Activated CD8-positive, alpha-beta memory T cell treated with anti-CD3 and anti-CD28 coated beads for 48 hours (primary cell): ENCODE measurements around the gene PKD1L1.
"Not testable (repeated sequence)": the region's sequence is repeated elsewhere in the genome, so short reads cannot be mapped to it uniquely, and the experiment has no call there.

Experiments used
- DNase-seq, 3 experiments: peaks; one replicate each; pipeline ENCODE4 v3.0.0-alpha.2; 2020; ENCODE audit warnings: low read depth in 2 of 3, low spot score in 2 of 3

Gene PKD1L1, protein sequence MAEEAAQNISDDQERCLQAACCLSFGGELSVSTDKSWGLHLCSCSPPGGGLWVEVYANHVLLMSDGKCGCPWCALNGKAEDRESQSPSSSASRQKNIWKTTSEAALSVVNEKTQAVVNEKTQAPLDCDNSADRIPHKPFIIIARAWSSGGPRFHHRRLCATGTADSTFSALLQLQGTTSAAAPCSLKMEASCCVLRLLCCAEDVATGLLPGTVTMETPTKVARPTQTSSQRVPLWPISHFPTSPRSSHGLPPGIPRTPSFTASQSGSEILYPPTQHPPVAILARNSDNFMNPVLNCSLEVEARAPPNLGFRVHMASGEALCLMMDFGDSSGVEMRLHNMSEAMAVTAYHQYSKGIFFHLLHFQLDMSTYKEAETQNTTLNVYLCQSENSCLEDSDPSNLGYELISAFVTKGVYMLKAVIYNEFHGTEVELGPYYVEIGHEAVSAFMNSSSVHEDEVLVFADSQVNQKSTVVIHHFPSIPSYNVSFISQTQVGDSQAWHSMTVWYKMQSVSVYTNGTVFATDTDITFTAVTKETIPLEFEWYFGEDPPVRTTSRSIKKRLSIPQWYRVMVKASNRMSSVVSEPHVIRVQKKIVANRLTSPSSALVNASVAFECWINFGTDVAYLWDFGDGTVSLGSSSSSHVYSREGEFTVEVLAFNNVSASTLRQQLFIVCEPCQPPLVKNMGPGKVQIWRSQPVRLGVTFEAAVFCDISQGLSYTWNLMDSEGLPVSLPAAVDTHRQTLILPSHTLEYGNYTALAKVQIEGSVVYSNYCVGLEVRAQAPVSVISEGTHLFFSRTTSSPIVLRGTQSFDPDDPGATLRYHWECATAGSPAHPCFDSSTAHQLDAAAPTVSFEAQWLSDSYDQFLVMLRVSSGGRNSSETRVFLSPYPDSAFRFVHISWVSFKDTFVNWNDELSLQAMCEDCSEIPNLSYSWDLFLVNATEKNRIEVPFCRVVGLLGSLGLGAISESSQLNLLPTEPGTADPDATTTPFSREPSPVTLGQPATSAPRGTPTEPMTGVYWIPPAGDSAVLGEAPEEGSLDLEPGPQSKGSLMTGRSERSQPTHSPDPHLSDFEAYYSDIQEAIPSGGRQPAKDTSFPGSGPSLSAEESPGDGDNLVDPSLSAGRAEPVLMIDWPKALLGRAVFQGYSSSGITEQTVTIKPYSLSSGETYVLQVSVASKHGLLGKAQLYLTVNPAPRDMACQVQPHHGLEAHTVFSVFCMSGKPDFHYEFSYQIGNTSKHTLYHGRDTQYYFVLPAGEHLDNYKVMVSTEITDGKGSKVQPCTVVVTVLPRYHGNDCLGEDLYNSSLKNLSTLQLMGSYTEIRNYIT (N-terminal part only)

DNA sequence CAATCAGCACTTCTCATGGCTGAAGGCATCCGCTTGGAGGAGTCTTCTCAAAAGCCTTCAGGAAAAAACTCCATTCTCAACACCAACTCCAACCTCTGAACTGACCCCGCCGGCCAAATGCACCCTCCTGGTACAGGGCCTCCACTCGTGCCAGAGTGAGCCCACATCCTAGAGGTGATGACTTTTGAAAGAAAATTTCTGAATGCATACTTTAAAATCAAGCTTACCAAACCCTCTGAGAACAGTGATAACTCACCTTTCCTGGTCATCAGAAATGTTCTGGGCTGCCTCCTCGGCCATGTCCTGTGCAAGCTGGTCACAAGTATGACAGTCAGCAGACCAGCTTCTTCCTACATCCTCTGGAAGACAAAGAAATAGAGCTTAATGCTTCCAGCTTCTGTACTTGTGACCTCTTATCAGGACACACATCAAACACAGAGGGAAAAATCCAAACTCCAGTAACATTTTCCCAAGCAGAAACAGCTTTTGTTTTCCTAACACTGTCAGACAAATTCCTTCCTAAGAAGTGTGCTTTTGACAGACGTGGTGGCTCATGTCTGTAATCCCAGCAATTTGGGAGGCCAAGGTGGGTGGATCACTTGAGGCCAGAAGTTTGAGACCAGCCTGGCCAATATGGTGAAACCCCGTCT, at the start of gene PKD1L1:
Gene PKD1L1 (minus strand): TSS at position 326 of the 650 bp plus-strand sequence. CDS start 26 bp downstream, at position 300.
- no peak for DNase-seq

- DNase-seq, result no peak
Measured at GRCh38 chr7:47992446-47992845, 44.2 kb upstream of the PKD1L1 start.

DNA sequence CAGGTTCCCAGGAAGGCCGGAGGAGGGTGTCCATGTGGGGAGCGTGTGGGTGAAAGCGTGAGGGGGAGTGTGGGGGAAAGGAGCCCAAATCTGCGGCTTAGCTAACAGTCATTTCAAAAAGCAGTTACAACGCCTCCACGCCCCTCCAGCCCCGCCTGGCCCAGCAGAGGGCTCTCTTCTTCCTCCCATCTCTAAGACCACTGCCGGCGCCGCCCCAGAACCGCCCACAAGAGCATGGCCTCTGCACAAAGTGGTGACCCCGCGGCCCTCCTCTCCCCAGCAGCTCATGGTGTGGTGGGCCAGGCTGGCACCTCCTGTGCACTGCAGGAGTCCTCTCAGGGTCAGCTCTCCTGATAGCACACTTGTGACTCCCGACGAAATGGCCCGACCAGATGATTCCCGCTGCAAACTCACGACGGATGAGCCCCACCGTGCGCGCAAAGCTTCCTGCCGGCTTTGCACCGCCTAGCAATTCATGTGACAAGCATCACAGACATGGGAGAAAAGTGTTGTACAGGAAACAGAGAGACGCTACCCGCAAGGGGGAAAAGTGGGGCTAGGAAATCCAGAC, 43.6 kb upstream of the PKD1L1 start:
- peak; percentile 62 to 78 (median 66) for DNase-seq

DNA sequence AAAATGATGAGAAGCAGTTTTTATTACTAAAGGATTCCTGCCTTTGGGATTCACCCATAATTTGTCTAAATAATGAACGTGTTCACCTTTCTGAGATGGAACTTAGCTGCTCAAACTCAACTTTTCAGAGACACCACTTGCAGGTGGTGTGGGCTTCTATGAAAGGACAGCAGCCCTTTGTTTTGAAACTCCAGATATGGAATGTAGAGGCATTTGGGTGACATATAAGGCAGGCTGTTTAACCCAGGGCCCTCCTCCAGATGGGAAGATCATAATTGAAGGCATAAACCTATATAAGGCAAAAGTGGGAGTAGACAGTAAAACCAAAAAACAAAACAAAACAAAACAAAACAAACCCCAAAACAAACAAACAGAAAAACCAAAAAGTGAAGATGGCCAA, 43.0 kb upstream of the PKD1L1 start:
- DNase-seq, result no peak

DNA sequence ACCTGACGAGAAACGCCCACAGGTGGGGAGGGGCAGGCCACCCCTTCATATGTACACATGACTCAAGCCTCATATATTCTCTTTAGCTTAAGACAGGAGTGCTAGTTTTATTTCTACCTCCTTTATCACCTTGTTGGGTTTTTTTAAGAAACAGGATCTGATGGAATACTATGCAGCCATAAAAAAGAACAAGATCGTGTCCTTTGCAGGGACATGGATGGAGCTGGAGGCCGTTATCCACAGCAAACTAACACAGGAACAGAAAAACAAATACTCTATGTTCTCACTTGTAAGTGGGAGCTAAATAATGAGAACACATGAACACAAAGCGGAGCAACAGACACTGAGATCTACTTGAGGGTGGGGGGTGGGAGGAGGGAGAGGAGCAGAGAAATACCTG, 42.3 kb upstream of the PKD1L1 start:
- DNase-seq, result no peak

- DNase-seq, result not testable (repeated sequence)
Measured at GRCh38 chr7:47989607-47990400, 41.5 kb upstream of the PKD1L1 start.

DNA sequence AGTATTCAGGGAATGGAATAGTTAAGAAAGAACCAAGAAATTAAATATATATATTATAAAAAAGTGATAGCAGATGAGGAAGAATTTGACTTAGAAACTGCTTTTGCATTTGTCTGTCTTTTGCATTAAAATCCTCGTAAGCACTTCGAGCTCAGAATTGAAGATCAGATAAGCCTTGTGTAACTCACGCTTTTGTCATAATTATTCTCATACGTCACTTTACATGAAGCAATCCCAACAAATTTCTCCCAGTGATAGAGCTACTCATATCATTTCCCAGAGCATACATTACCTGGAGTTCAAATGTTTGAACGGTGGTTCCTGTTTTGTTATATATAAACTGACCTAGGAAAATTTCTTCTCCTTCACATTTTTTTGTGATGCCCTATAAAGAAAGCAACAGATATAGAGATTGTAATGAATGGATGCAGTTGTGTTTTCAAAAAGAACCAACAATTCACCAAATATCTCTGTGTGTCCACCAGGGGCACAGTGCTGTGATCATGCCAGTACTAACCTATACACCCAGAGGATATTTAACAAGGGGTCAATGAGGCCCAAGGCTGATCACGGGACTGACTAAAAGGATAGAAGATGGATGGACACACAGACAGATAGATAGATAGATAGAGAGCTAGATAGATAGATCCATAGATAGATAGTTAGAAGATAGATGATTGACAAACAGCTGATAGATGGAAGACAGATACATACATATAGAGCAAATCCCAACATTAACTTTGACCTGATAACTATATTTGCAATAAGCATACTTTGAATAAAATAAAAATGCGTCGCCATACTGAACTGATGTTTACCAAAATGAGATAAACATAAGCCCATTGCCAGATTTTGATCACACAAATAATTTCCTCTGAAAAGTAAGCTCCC, 40.5 kb upstream of the PKD1L1 start:
- no peak for DNase-seq

- DNase-seq, result no peak
Measured at GRCh38 chr7:47982610-47983009, 34.3 kb upstream of the PKD1L1 start.

- not testable (repeated sequence) for DNase-seq
Measured at GRCh38 chr7:47980648-47981047, 32.4 kb upstream of the PKD1L1 start.

GRCh38 chr7:47979832-47980181, 31.5 kb upstream of the PKD1L1 start:
- no peak for DNase-seq

GRCh38 chr7:47979145-47979831, 31.0 kb upstream of the PKD1L1 start, which contains the start of gene HUS1:
Gene HUS1, minus strand, starts transcription at chr7:47979615. Its CDS starts 96 bp downstream, at chr7:47979519.
- peak; percentile 70 to 85 (median 80) for DNase-seq

- DNase-seq, result no peak
Measured at GRCh38 chr7:47978790-47979144, 30.5 kb upstream of the PKD1L1 start.

- no peak for DNase-seq
Measured at GRCh38 chr7:47973739-47974138, 25.5 kb upstream of the PKD1L1 start.

DNA sequence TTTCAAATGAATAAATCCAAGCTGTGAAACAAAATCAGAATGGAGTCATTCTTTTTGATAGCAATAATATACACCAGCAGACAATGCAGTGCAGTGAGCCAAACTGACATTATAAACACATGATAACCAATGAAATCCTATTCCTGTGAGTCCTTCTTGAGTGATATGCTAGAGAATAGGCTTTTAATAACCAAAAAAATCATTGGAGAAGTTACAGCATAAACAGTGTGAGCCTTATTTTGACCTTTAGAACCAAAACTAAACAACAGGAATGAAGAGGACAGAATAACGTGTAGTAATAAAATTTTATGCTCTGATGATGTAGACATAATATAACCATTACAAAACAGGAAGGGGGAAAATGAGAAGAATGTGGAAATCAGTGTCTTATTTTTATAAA, 22.5 kb upstream of the PKD1L1 start:
- DNase-seq, result no peak

DNA sequence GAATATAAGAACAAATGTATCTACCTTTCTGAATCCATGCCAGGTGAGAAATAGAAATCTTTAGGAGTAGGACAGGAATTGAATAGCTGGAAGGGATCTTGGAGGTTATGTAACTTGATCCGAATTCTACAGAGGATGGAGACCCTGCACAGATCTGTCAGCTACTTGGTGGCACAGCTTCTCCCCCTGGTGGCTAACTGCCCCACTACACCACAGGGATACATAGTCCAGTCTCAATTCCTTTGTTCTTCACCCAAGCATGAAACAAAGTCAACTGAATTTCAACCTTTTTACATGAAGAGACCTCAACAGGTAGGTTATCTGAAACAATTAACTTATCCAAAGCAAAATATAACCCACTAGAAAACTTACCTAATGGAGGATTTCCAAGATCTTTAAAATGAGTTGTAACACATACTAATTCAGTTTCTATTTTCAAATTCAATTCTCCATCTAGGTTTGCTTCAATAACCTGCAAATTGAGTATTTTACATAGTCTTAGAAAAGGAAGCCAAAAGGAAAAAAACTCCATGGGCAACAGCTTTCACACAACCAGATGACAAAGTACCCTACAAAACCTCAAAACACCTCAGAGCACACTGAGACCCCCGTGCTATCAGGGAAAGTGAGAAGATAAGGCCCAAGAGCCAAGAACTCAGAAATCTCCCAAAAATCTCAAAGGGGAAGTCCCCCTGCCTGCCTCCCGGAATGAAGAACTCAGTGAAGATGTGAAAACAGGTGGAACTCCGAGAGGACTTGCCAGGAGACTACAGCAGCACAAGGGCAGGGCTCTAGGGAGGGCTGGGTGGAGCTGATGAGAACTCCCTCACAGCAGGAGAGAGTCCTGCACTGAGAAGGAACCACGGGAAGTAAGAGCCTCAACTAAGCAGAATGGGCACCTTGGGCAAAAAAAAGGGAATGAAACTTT, 20.8 kb upstream of the PKD1L1 start:
- peak in 1 of 3 experiments; percentile 25 for DNase-seq

GRCh38 chr7:47967708-47968107, 19.4 kb upstream of the PKD1L1 start:
- DNase-seq, result no peak

DNA sequence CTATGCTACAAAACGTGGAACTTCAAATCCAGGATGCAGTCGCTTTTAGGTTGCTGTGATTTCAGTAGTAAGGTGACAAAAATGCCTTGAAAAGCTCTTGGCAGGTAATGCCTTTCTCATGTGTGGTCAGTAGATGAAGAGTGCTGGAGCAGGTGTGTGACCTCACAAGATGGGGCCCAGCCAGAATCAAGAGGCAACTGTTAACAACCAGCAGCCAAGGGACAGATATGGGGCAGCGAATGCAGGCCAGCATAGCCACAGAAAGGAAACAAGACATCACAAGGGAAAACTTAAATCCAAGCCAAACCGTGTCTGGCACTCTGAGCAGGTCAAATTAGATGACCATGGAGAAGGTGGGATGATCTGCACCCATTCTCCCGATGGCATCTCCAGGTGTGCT, 18.9 kb upstream of the PKD1L1 start:
- DNase-seq, result no peak
